Subcutaneous adipose tissue (tissue), 4 donors: Measurements from ENCODE around the gene CHID1. TPM values are rescaled to one million over a fixed set of nuclear protein-coding genes. Genes with fewer than 3 reads are reported as not detected.

Experiments
- CTCF ChIP-seq: fragments of 450-650 bp; IDR thresholded peaks from one replicate; pipeline ENCODE4 v1.5.1; 2016; ENCODE audit warnings: low read depth, mild to moderate bottlenecking, control low read depth, antibody characterized with exemption, moderate library complexity
- total RNA-seq, 4 donors: library from RNA; depleted of rRNA; stranded (reverse); fragments of >200 nt; gene quantifications; one replicate each; pipeline ENCODE4 v1.1.0, GENCODE V29; 2016

Gene CHID1
- total RNA-seq, 4 donors from 2014 or later, result 28.4 to 107 (median 76.0) TPM

GRCh38 chr11:842370-843002 lies 68.1 kb downstream of the CHID1 start, which contains the start of the genes POLR2L and TSPAN4:
TSS of gene POLR2L (minus strand) at chr11:842529. CDS start at chr11:842508, 21 bp downstream.
TSS of gene TSPAN4 (plus strand) at chr11:842852. CDS start at chr11:850305, 7,453 bp downstream.
- TF ChIP-seq CTCF, result no peak

- TF ChIP-seq CTCF, result no peak
These were observed 68.6 kb downstream of the CHID1 start for GRCh38 chr11:841981-842369.

GRCh38 chr11:839875-840617 lies 70.6 kb downstream of the CHID1 start:
- no peak for TF ChIP-seq CTCF

- no peak for TF ChIP-seq CTCF
These were observed 71.4 kb downstream of the CHID1 start for GRCh38 chr11:839280-839623.

GRCh38 chr11:838441-839279 lies 72.0 kb downstream of the CHID1 start:
- no peak for TF ChIP-seq CTCF

GRCh38 chr11:837990-838307 lies 72.7 kb downstream of the CHID1 start:
- TF ChIP-seq CTCF, result no peak
